Sigmoid colon (tissue), 7 donors: ENCODE measurements around the gene VPS54. TPM values are rescaled to one million over a fixed set of nuclear protein-coding genes. Genes with fewer than 3 reads are reported as not detected.
"Not testable (repeated sequence)": the region's sequence is repeated elsewhere in the genome, so short reads cannot be mapped to it uniquely, and the experiment has no call there.

ENCODE experiments used
- DNase-seq: peaks from one replicate; pipeline ENCODE4 v3.0.0-alpha.2; 2019
- H3K27ac ChIP-seq, 4 donors: fragments of 200-600 bp; sonication (generic); one replicate each; pipeline ENCODE4 v1.5.1; 2016 to 2019; ENCODE audit warnings: mild to moderate bottlenecking in 1 of 4
- H3K27me3 ChIP-seq, 3 donors: fragments of 200-600 bp; sonication (generic); one replicate each; pipeline ENCODE4 v1.5.1; 2019; ENCODE audit warnings: mild to moderate bottlenecking in 1 of 3
- H3K36me3 ChIP-seq, 4 donors: fragments of 200-600 bp; sonication (generic); one replicate each; pipeline ENCODE4 v1.5.1; 2016 to 2019
- H3K4me1 ChIP-seq, 4 donors: fragments of 200-600 bp; sonication (generic); one replicate each; pipeline ENCODE4 v1.5.1; 2017 to 2019
- H3K4me3 ChIP-seq, 4 donors: fragments of 200-600 bp; sonication (generic); one replicate each; pipeline ENCODE4 v1.5.1; 2017 to 2019; ENCODE audit warnings: mild to moderate bottlenecking in 2 of 4, moderate library complexity in 1 of 4
- H3K9me3 ChIP-seq, 4 donors: fragments of 200-600 bp in 3 of 4; sonication (generic) in 3 of 4; one replicate each; pipeline versions ENCODE4 v1.5.1 to v1.6.1; 2013 to 2019
- CTCF ChIP-seq, 4 experiments: fragments of 450-650 bp in 3 of 4; fragments of 200-600 bp in 1 of 4; IDR thresholded peaks; one replicate each; pipeline ENCODE4 v1.5.1; 2016 to 2019; ENCODE audit warnings: antibody characterized with exemption in 4 of 4, mild to moderate bottlenecking in 3 of 4, moderate library complexity in 2 of 4
- EP300 ChIP-seq, 4 donors: sonication (generic); formaldehyde crosslinking; IDR thresholded peaks; one replicate each; pipeline ENCODE4 v1.6.1; 2017; ENCODE audit warnings: antibody characterized with exemption in 4 of 4
- POLR2A ChIP-seq, 2 donors: fragments of 450-650 bp; IDR thresholded peaks; one replicate each; pipeline ENCODE4 v1.6.1; 2016; ENCODE audit warnings: antibody characterized with exemption in 2 of 2, mild to moderate bottlenecking in 2 of 2, moderate library complexity in 2 of 2
- POLR2AphosphoS5 ChIP-seq, 4 donors: sonication (generic); formaldehyde crosslinking; IDR thresholded peaks; one replicate each; pipeline ENCODE4 v1.6.1; 2017; ENCODE audit warnings: antibody characterized with exemption in 4 of 4
- WGBS, 2 donors: extraction: QIAGEN DNeasy Blood & Tissue Kit; methylation state at CpG; one replicate each; pipeline ENCODE4 v1.1.7; 2013; 5-methylcytosine and 5-hydroxymethylcytosine counted together
- intact Hi-C: fragments of 100-400 bp; cut with DNase I; formaldehyde crosslinking; loops from one replicate; pipeline ENCODE4 v1.15.1; 2023
- polyA plus RNA-seq, 3 donors: library from polyadenylated mRNA; stranded (reverse); fragments of 200-250 nt; gene quantifications; one replicate each; pipeline ENCODE4 v1.2.3, GENCODE V29; 2013
- total RNA-seq, 4 donors: library from RNA; depleted of rRNA; stranded (reverse); fragments of >200 nt; gene quantifications; one replicate each; pipeline ENCODE4 v1.1.0, GENCODE V29; 2016
- donor health status: healthy with polysubstance abuse.
- donor health status: Bipolar disorder and iron deficiency.
- donor health status: healthy.

VPS54 gene
- total and polyA plus RNA-seq, 7 donors: 9.7 to 27.5 (median 24.9) TPM

- Histone ChIP-seq H3K4me1 (peaks cover 0 to 9% (median 0%) of the 10 kb centered on the region in 4 donors), H3K27me3 (no peaks in the 10 kb centered on the region), H3K9me3 (no peaks in the 10 kb centered on the region), H3K36me3 (no peaks in the 10 kb centered on the region), H3K27ac (no peak overlapping the region), H3K4me3 (no peak overlapping the region)
- WGBS, 2 donors: 74 to 87% methylated on average over 5 of the region's 5 CpGs
- intact Hi-C loops: no loop called here
- no peak for DNase-seq
- TF ChIP-seq POLR2A (IDR thresholded peaks at IDR 0.05) (no peak), EP300 (IDR thresholded peaks at IDR 0.05) (no peak), CTCF (IDR thresholded peaks at IDR 0.05) (no peak), POLR2AphosphoS5 (IDR thresholded peaks at IDR 0.05) (no peak)
Measured at GRCh38 chr2:63993871-63994270, 25.4 kb downstream of the VPS54 start.

GRCh38 chr2:63993130-63993584 is 26.1 kb downstream of the VPS54 start:
- intact Hi-C loops: not testable (repeated sequence)

GRCh38 chr2:63992061-63992685 is 27.1 kb downstream of the VPS54 start:
- intact Hi-C loops: no loop called here

More at GRCh38 chr2:63993130-63993584, 26.1 kb downstream of the VPS54 start:
- not testable (repeated sequence) for DNase-seq, H3K9me3 ChIP-seq, H3K4me3 ChIP-seq, H3K4me1 ChIP-seq, H3K27me3 ChIP-seq, H3K27ac ChIP-seq, H3K36me3 ChIP-seq
- WGBS, 2 donors: 96 to 97% methylated on average over 9 of the region's 9 CpGs

GRCh38 chr2:63991173-63991999 is 27.8 kb downstream of the VPS54 start:
- intact Hi-C loops, H3K27ac ChIP-seq: not testable (repeated sequence)
- WGBS, 2 donors: 88 to 94% methylated on average over 12 of the region's 12 CpGs

More at GRCh38 chr2:63992061-63992685, 27.1 kb downstream of the VPS54 start:
- Histone ChIP-seq H3K9me3 (no peaks in the 10 kb centered on the region), H3K4me3 (no peak overlapping the region), H3K36me3 (no peaks in the 10 kb centered on the region), H3K4me1 (peaks cover 0 to 9% (median 0%) of the 10 kb centered on the region in 4 donors), H3K27me3 (no peaks in the 10 kb centered on the region), H3K27ac (no peak overlapping the region)
- no peak for DNase-seq
- no peak for TF ChIP-seq CTCF (IDR thresholded peaks at IDR 0.05)
- TF ChIP-seq EP300 (IDR thresholded peaks at IDR 0.05): no peak
- no peak for TF ChIP-seq POLR2AphosphoS5 (IDR thresholded peaks at IDR 0.05)
- no peak for TF ChIP-seq POLR2A (IDR thresholded peaks at IDR 0.05)
- WGBS, 2 donors: 93 to 94% methylated on average over 13 of the region's 13 CpGs

GRCh38 chr2:63990072-63990471 is 29.2 kb downstream of the VPS54 start:
- H3K27me3 ChIP-seq: no peaks in the 10 kb centered on the region
- no peaks in the 10 kb centered on the region for H3K36me3 ChIP-seq
- H3K4me1 ChIP-seq: peaks cover 0 to 14% (median 9%) of the 10 kb centered on the region in 4 donors
- no peak for DNase-seq
- H3K9me3 ChIP-seq: no peaks in the 10 kb centered on the region
- TF ChIP-seq EP300 (IDR thresholded peaks at IDR 0.05) (no peak), CTCF (IDR thresholded peaks at IDR 0.05) (no peak), POLR2A (IDR thresholded peaks at IDR 0.05) (no peak), POLR2AphosphoS5 (IDR thresholded peaks at IDR 0.05) (no peak)
- no peak overlapping the region for H3K4me3 ChIP-seq
- no peak overlapping the region for H3K27ac ChIP-seq
- intact Hi-C loops: no loop called here
- 94 to 99% methylated on average over 12 of the region's 12 CpGs for WGBS, 2 donors

More at GRCh38 chr2:63991173-63991999, 27.8 kb downstream of the VPS54 start:
- H3K4me3 ChIP-seq, H3K27me3 ChIP-seq, H3K36me3 ChIP-seq, H3K9me3 ChIP-seq, DNase-seq, H3K4me1 ChIP-seq: not testable (repeated sequence)

GRCh38 chr2:63988842-63989436 is 30.3 kb downstream of the VPS54 start:
- H3K27ac ChIP-seq, H3K4me3 ChIP-seq, H3K9me3 ChIP-seq, intact Hi-C loops, H3K27me3 ChIP-seq, H3K36me3 ChIP-seq, DNase-seq: not testable (repeated sequence)
- 96% methylated on average over 12 of the region's 12 CpGs for WGBS, 2 donors
- peaks cover 0 to 16% (median 7%) of the 10 kb centered on the region in 4 donors for H3K4me1 ChIP-seq
